Measurements from ENCODE around the gene ZNF827.

The ZNF827 gene

DNA sequence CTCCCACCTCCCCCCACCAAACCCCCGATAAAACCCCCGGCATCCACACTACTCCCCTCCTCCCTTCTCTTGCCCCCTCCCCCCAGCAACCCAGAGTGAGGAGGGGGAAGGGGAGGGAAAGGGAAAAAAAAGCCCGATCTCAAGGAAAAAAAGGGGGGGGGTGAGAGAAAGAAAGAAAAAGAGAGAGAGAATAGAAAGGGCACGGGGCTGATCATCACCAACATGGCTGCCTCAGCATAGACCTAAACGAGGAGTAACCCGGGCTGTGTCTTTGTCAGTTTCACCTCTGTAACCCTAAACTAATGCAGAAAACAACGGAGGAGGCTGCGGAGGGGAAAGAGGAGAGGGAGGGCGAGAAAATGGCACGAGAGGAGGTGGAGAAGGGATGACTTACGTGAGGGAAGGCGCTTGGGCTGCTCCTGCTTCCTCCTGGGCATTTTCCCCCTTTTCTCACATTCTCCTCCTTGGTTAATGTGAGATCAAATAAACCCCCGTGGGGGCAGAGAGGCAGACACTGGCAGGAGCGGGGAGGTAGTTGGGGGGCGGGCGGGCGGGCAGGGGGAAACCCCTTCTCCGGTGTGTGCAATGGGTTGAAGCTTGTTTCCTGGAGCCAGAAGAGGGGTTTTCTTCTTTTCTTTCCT lies 532 bp downstream of the ZNF827 start:
- peak overlapping the region; percentile 78 for H3K4me3 ChIP-seq (ENCODE audit: low read depth, low read length)
- peak; percentile 64 for DNase-seq (ENCODE audit: low read depth)
- no peak for TF ChIP-seq CTCF (IDR thresholded peaks at IDR 0.05; ENCODE audit: insufficient read depth, low read depth, low read length, missing control alignments)

DNA sequence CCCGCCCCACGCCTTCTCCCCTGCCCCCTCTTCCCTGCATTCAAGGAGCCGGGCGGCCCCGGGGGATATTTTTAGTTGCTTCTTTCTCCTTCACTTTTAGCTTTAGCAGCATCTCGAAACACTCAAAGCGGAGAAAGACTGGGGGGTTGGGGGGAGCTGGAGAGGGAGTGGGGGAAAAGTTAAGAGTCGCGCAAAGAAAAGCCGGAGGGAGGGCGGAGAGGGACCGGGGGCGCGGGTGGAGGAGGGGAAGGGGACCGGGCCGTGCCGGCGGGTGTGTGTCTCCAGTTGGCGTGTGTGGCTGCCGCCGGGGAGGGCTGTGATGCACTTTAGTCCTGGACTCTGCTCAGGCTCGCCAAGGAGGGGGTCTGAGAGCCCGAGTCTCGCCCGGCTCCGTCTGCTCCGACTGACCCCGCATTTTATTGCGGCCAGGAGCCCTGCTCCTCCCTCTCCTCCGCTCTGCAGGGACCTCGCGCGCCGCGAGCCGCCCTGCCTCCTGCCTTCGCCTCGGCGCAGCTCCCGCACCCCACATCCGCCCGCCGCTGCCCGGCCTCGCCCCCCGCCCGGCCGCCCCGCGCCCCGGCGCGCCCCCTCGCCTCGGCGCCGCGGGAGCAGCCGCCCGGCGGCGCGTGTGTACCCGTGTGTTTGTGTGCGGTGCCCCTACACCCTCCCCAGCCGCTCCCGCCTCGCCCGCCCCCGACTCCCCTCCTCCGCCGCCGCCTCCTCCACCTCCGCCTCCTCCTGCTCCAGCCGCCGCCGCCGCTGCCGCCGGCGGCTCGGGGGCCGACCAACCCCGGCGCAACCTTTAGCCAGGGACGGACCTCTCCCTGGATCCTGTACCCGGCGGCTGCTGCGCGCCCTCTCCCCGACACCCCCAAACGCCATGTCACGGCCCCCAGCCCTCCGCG lies 1.4 kb downstream of the ZNF827 start:
- no peak for TF ChIP-seq CTCF (IDR thresholded peaks at IDR 0.05; ENCODE audit: insufficient read depth, low read depth, low read length, missing control alignments)
- H3K4me3 ChIP-seq (ENCODE audit: low read depth, low read length) = peak overlapping the region; percentile 78
- DNase-seq (ENCODE audit: low read depth) = peak; percentile 72

GRCh38 chr4:145936142-145936996 lies 2.3 kb downstream of the ZNF827 start:
- peak; percentile 24 for TF ChIP-seq CTCF (IDR thresholded peaks at IDR 0.05; ENCODE audit: insufficient read depth, low read depth, low read length, missing control alignments)
- peak overlapping the region; percentile 62 for H3K4me3 ChIP-seq (ENCODE audit: low read depth, low read length)
- DNase-seq (ENCODE audit: low read depth) = peak; percentile 92

- peak overlapping the region; percentile 62 for H3K4me3 ChIP-seq (ENCODE audit: low read depth, low read length)
Observed at GRCh38 chr4:145935253-145936141, 3.1 kb downstream of the ZNF827 start.

DNA sequence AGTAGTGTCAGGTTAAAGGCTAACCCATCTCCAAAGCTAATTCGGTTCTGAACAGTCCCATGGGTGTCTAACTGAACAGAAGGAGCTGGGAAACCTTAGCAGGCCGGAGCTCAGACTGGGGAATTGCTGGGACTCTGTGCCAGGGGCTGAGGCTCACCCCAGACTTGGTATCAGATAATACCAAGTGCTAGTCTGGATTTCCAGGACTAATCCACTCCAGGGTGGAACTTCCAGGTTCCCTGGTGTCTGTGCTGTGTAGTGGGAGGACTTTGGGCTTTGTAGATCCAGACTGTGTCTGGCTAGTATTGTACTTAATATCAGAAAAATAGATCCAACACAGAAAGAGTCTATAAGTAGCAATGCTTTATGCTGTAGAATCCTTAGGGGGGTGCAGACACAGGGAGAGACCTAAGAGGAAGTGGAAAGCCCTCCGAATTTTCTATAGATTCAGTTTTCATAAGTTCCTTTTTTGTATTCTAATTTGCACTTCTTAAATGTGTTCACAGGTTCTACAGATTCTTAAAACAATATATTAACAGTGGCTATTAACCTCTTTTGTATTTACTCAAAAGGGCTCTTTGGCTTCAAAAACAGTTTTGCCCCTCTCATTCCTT lies 4.1 kb downstream of the ZNF827 start:
- no peak for TF ChIP-seq CTCF (IDR thresholded peaks at IDR 0.05; ENCODE audit: insufficient read depth, low read depth, low read length, missing control alignments)
- peak; percentile 17 for DNase-seq (ENCODE audit: low read depth)
- H3K4me3 ChIP-seq (ENCODE audit: low read depth, low read length) = peak overlapping the region; percentile 62

More at GRCh38 chr4:145935253-145936141, 3.1 kb downstream of the ZNF827 start:
- DNase-seq (ENCODE audit: low read depth) = peak; percentile 90
- TF ChIP-seq CTCF (IDR thresholded peaks at IDR 0.05; ENCODE audit: insufficient read depth, low read depth, low read length, missing control alignments) = no peak

Measured in GM12865 (cell line).